ENCODE data around the gene KCTD2. TPM values are rescaled to one million over a fixed set of nuclear protein-coding genes. Genes with fewer than 3 reads are reported as not detected.

The KCTD2 gene
- total RNA-seq, 1 donor from 2014 or later = 17.2 TPM

GRCh38 chr17:75073618-75074047, 26.6 kb downstream of the KCTD2 start:
- intact Hi-C loops (cut with micrococcal nuclease) = no loop called here

- intact Hi-C loops (cut with micrococcal nuclease) = no loop called here
Measured at GRCh38 chr17:75074532-75074931, 27.5 kb downstream of the KCTD2 start.

- intact Hi-C loops (cut with micrococcal nuclease) = no loop called here
Measured at GRCh38 chr17:75075597-75076336, 28.7 kb downstream of the KCTD2 start.

GRCh38 chr17:75077072-75077495, 30.1 kb downstream of the KCTD2 start:
- intact Hi-C loops (cut with micrococcal nuclease) = no loop called here

GRCh38 chr17:75077496-75078283, 30.7 kb downstream of the KCTD2 start:
- intact Hi-C loops (cut with micrococcal nuclease) = no loop called here

GRCh38 chr17:75078284-75079022, 31.4 kb downstream of the KCTD2 start:
- intact Hi-C loops (cut with micrococcal nuclease) = no loop called here

- intact Hi-C loops (cut with micrococcal nuclease) = no loop called here
Measured at GRCh38 chr17:75079023-75079373, 32.0 kb downstream of the KCTD2 start.

- intact Hi-C loops (cut with micrococcal nuclease) = no loop called here
Measured at GRCh38 chr17:75081611-75082540, 34.9 kb downstream of the KCTD2 start.

GRCh38 chr17:75082683-75083082, 35.7 kb downstream of the KCTD2 start:
- intact Hi-C loops (cut with micrococcal nuclease) = no loop called here

- intact Hi-C loops (cut with micrococcal nuclease) = no loop called here
Measured at GRCh38 chr17:75084039-75084660, 37.1 kb downstream of the KCTD2 start.

GRCh38 chr17:75086496-75087181, 39.6 kb downstream of the KCTD2 start:
- intact Hi-C loops (cut with micrococcal nuclease) = no loop called here

- intact Hi-C loops (cut with micrococcal nuclease) = no loop called here
Measured at GRCh38 chr17:75087182-75087557, 40.1 kb downstream of the KCTD2 start.

- intact Hi-C loops (cut with micrococcal nuclease) = no loop called here
Measured at GRCh38 chr17:75087558-75088453, 40.8 kb downstream of the KCTD2 start, which contains the start of gene SLC16A5. Gene SLC16A5 (plus strand): TSS chr17:75087954. CDS start chr17:75093637, 5,683 bp downstream.

GRCh38 chr17:75088465-75089417, 41.7 kb downstream of the KCTD2 start:
- intact Hi-C loops (cut with micrococcal nuclease) = no loop called here

- intact Hi-C loops (cut with micrococcal nuclease) = no loop called here
Measured at GRCh38 chr17:75090871-75091854, 44.1 kb downstream of the KCTD2 start.

GRCh38 chr17:75091855-75092327, 44.9 kb downstream of the KCTD2 start:
- intact Hi-C loops (cut with micrococcal nuclease) = no loop called here

Data from T-helper 2 cell treated with Interferon-gamma antibody and Interleukin-4, amounts not matched to agents 100 ng/mL and 5 ng/mL, for 36 hours (primary cell).